Neural cell (in vitro differentiated cells): ENCODE data around the gene MAD1L1. TPM values are rescaled to one million over a fixed set of nuclear protein-coding genes. Genes with fewer than 3 reads are reported as not detected.

Experiments used
- H2AFZ ChIP-seq: fragments of 200-600, 300-800 bp; sonication (generic), shearing (Covaris generic); 2 replicates; pipeline ENCODE4 v1.6.0; 2014; ENCODE audit warnings: low read depth, mild to moderate bottlenecking, antibody characterized with exemption, low read length, moderate library complexity
- H3F3A ChIP-seq: fragments of 200-600 bp; shearing (Covaris generic); 2 replicates; pipeline ENCODE4 v1.6.1; 2016; ENCODE audit warnings: mild to moderate bottlenecking, moderate library complexity, mixed read lengths, antibody characterized with exemption, low read length; ENCODE audit not compliant: insufficient read depth, poor library complexity, severe bottlenecking
- H3K27ac ChIP-seq: fragments of 200-600, 300-800 bp; sonication (generic), shearing (Covaris generic); 2 replicates; pipeline ENCODE4 v1.5.1; 2014; ENCODE audit warnings: mild to moderate bottlenecking, low read length, moderate library complexity
- H3K27me3 ChIP-seq: fragments of 300-800, 200-600 bp; sonication (generic), shearing (Covaris generic); 2 replicates; pipeline ENCODE4 v1.6.0; 2014; ENCODE audit warnings: mild to moderate bottlenecking, low read depth, low read length, moderate library complexity; ENCODE audit not compliant: insufficient read depth
- H3K36me3 ChIP-seq: fragments of 300-800, 200-600 bp; sonication (generic), shearing (Covaris generic); 2 replicates; pipeline ENCODE4 v1.5.1; 2014; ENCODE audit warnings: mild to moderate bottlenecking, antibody characterized with exemption, low read length, moderate library complexity; ENCODE audit not compliant: insufficient read depth
- H3K4me2 ChIP-seq: fragments of 300-800, 200-600 bp; sonication (generic), shearing (Covaris generic); 2 replicates; pipeline ENCODE4 v1.6.0; 2014; ENCODE audit warnings: mild to moderate bottlenecking, low read length
- H3K4me3 ChIP-seq: fragments of 300-800, 200-600 bp; sonication (generic), shearing (Covaris generic); 2 replicates; pipeline ENCODE4 v1.5.1; 2014; ENCODE audit warnings: mild to moderate bottlenecking, low read length, moderate library complexity
- H3K79me2 ChIP-seq: fragments of 200-600 bp; shearing (Covaris generic); replicated peaks from 2 replicates; pipeline ENCODE4 v1.6.0; 2014; ENCODE audit warnings: mild to moderate bottlenecking, low read length, moderate library complexity; ENCODE audit not compliant: insufficient read depth
- H3K9ac ChIP-seq: fragments of 300-800, 200-600 bp; sonication (generic), shearing (Covaris generic); 2 replicates; pipeline ENCODE4 v1.6.1; 2016; ENCODE audit warnings: mild to moderate bottlenecking, low read length, mixed read lengths
- H3K9me2 ChIP-seq: fragments of 200-600 bp; shearing (Covaris generic); 2 replicates; pipeline ENCODE4 v1.6.1; 2016; ENCODE audit warnings: mild to moderate bottlenecking, low read length, mixed read lengths; ENCODE audit not compliant: insufficient read depth
- H3K9me3 ChIP-seq: fragments of 200-600, 300-800 bp; sonication (generic), shearing (Covaris generic); 2 replicates; pipeline ENCODE4 v1.6.1; 2016; ENCODE audit warnings: mild to moderate bottlenecking, mixed run types, low read length, moderate library complexity, mixed read lengths
- H4K20me1 ChIP-seq: fragments of 200-600 bp; shearing (Covaris generic); 2 replicates; pipeline ENCODE4 v1.6.1; 2016; ENCODE audit warnings: mild to moderate bottlenecking, mixed run types; ENCODE audit not compliant: insufficient read depth
- EP300 ChIP-seq: fragments of 450-650 bp; conservative IDR thresholded peaks from 2 replicates; pipeline ENCODE4 v1.6.1; 2014; ENCODE audit warnings: antibody characterized with exemption, mild to moderate bottlenecking, moderate library complexity; ENCODE audit not compliant: poor library complexity, severe bottlenecking
- EZH2 ChIP-seq: fragments of 200-600, 300-800 bp; shearing (Covaris generic), sonication (generic); IDR thresholded peaks from 2 replicates; pipeline ENCODE4 v1.6.1; 2014; ENCODE audit warnings: antibody characterized with exemption, low read length, borderline replicate concordance, mild to moderate bottlenecking; ENCODE audit not compliant: insufficient read depth, poor library complexity, severe bottlenecking
- MXI1 ChIP-seq: fragments of 450-650 bp; conservative IDR thresholded peaks from 2 replicates; pipeline ENCODE4 v1.6.1; 2014; ENCODE audit warnings: antibody characterized with exemption, mild to moderate bottlenecking; ENCODE audit not compliant: poor library complexity, severe bottlenecking
- POLR2AphosphoS5 ChIP-seq: IDR thresholded peaks from 2 replicates; pipeline ENCODE4 v1.6.1; 2012
- RAD21 ChIP-seq: fragments of 450-650 bp; conservative IDR thresholded peaks from 2 replicates; pipeline ENCODE4 v1.6.1; 2014; ENCODE audit warnings: antibody characterized with exemption, mild to moderate bottlenecking, moderate library complexity
- SMC3 ChIP-seq: fragments of 450-650 bp; conservative IDR thresholded peaks from 2 replicates; pipeline ENCODE4 v1.6.1; 2014; ENCODE audit warnings: antibody characterized with exemption, mild to moderate bottlenecking, moderate library complexity; ENCODE audit not compliant: poor library complexity
- TAF1 ChIP-seq: IDR thresholded peaks from 2 replicates; pipeline ENCODE4 v1.6.1; 2012; ENCODE audit warnings: low read depth
- polyA plus RNA-seq: library from polyadenylated mRNA; depleted of rRNA; stranded (reverse); fragments of >200 nt; gene quantifications from 2 replicates; pipeline ENCODE4 v1.2.3, GENCODE V29; 2014
- TF ChIP-seq, protein P1 (sequence below): fragments of 450-650 bp; IDR thresholded peaks from 2 replicates; pipeline ENCODE4 v1.5.1; 2014; ENCODE audit warnings: antibody characterized with exemption, mild to moderate bottlenecking, moderate library complexity; ENCODE audit not compliant: poor library complexity, severe bottlenecking
- TF ChIP-seq, protein P2 (sequence below): IDR thresholded peaks from 2 replicates; pipeline ENCODE4 v1.6.1; 2012; ENCODE audit warnings: borderline replicate concordance

Gene MAD1L1
- polyA plus RNA-seq, 1 donor from 2014 or later = 31.4 TPM

GRCh38 chr7:1888425-1888824, 344.3 kb downstream of the MAD1L1 start:
- no peaks in the 10 kb centered on the region for H3K9me3 ChIP-seq
- no peak overlapping the region for H3K9ac ChIP-seq
- no peaks in the 10 kb centered on the region for H4K20me1 ChIP-seq
- H3K4me2 ChIP-seq = no peak overlapping the region
- TF ChIP-seq POLR2AphosphoS5 (no peak), SMC3 (no peak), RAD21 (no peak), MXI1 (no peak), EP300 (no peak), TAF1 (no peak)
- TF ChIP-seq, protein P1, sequence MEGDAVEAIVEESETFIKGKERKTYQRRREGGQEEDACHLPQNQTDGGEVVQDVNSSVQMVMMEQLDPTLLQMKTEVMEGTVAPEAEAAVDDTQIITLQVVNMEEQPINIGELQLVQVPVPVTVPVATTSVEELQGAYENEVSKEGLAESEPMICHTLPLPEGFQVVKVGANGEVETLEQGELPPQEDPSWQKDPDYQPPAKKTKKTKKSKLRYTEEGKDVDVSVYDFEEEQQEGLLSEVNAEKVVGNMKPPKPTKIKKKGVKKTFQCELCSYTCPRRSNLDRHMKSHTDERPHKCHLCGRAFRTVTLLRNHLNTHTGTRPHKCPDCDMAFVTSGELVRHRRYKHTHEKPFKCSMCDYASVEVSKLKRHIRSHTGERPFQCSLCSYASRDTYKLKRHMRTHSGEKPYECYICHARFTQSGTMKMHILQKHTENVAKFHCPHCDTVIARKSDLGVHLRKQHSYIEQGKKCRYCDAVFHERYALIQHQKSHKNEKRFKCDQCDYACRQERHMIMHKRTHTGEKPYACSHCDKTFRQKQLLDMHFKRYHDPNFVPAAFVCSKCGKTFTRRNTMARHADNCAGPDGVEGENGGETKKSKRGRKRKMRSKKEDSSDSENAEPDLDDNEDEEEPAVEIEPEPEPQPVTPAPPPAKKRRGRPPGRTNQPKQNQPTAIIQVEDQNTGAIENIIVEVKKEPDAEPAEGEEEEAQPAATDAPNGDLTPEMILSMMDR = no peak
- TF ChIP-seq, protein P2, sequence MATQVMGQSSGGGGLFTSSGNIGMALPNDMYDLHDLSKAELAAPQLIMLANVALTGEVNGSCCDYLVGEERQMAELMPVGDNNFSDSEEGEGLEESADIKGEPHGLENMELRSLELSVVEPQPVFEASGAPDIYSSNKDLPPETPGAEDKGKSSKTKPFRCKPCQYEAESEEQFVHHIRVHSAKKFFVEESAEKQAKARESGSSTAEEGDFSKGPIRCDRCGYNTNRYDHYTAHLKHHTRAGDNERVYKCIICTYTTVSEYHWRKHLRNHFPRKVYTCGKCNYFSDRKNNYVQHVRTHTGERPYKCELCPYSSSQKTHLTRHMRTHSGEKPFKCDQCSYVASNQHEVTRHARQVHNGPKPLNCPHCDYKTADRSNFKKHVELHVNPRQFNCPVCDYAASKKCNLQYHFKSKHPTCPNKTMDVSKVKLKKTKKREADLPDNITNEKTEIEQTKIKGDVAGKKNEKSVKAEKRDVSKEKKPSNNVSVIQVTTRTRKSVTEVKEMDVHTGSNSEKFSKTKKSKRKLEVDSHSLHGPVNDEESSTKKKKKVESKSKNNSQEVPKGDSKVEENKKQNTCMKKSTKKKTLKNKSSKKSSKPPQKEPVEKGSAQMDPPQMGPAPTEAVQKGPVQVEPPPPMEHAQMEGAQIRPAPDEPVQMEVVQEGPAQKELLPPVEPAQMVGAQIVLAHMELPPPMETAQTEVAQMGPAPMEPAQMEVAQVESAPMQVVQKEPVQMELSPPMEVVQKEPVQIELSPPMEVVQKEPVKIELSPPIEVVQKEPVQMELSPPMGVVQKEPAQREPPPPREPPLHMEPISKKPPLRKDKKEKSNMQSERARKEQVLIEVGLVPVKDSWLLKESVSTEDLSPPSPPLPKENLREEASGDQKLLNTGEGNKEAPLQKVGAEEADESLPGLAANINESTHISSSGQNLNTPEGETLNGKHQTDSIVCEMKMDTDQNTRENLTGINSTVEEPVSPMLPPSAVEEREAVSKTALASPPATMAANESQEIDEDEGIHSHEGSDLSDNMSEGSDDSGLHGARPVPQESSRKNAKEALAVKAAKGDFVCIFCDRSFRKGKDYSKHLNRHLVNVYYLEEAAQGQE = no peak
- no peaks in the 10 kb centered on the region for H3K27me3 ChIP-seq
- H3K9me2 ChIP-seq = no peaks in the 10 kb centered on the region
- no peak overlapping the region for H3K4me3 ChIP-seq
- no peak overlapping the region for H3K27ac ChIP-seq
- no peak overlapping the region for H2AFZ ChIP-seq
- no peaks in the 10 kb centered on the region for H3K79me2 ChIP-seq
- H3F3A ChIP-seq = no peaks in the 10 kb centered on the region
- H3K36me3 ChIP-seq = peaks cover 4% of the 10 kb centered on the region

- H3K9me2 ChIP-seq = no peaks in the 10 kb centered on the region
- peaks cover 4% of the 10 kb centered on the region for H3K36me3 ChIP-seq
- no peaks in the 10 kb centered on the region for H4K20me1 ChIP-seq
- no peak overlapping the region for H3K4me3 ChIP-seq
- no peaks in the 10 kb centered on the region for H3K9me3 ChIP-seq
- H3K27ac ChIP-seq = no peak overlapping the region
- H3F3A ChIP-seq = no peaks in the 10 kb centered on the region
- no peak overlapping the region for H2AFZ ChIP-seq
- no peaks in the 10 kb centered on the region for H3K79me2 ChIP-seq
- no peak for TF ChIP-seq MXI1
- H3K27me3 ChIP-seq = no peaks in the 10 kb centered on the region
- H3K4me2 ChIP-seq = no peak overlapping the region
- no peak overlapping the region for H3K9ac ChIP-seq
These were observed 345.5 kb downstream of the MAD1L1 start for GRCh38 chr7:1887251-1887650.

DNA sequence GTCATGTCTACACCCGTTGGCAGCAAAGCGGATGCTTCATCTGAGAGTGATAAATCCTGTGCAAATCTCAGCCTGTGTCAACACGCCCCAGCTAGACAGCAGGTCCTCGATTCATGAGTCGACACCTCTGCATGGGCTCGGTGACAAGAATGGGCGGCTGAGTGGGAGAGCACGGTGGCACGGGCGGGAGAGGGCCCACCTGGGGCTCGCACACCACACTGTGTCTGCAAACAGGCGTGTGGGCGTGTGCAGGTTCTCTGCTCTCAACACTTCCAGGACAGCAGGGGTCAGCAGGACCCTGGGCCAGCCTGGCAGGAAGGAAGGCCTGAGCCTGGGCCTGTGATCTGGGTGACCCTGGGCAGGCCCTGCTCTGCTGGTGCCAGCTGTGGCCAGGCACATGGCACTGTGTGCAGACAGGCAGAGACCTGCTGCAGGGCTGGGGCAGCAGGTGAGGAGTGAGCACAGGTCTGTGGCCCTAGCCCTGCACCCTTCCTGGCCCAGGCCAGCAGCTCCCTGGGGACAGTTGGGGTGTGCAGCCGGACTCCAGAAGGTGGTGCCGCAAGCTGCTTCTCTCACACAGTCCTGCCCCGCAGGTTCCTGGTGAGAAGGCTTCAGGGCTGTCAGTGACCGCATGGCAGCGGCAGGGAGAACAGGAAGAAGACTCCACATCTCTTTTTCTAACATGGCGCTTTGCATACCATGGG, 346.2 kb downstream of the MAD1L1 start:
- Histone ChIP-seq H3K9me2 (no peaks in the 10 kb centered on the region), H3K4me3 (no peak overlapping the region), H3K9me3 (no peaks in the 10 kb centered on the region), H3K36me3 (peaks cover 4% of the 10 kb centered on the region), H4K20me1 (no peaks in the 10 kb centered on the region), H3K4me2 (no peak overlapping the region), H3F3A (no peaks in the 10 kb centered on the region), H3K27me3 (no peaks in the 10 kb centered on the region), H3K79me2 (no peaks in the 10 kb centered on the region), H3K27ac (no peak overlapping the region), H2AFZ (no peak overlapping the region), H3K9ac (no peak overlapping the region)
- TF ChIP-seq TAF1 (no peak), RAD21 (no peak), POLR2AphosphoS5 (no peak), SMC3 (no peak), MXI1 (no peak), EZH2 (no peak), EP300 (no peak)
- TF ChIP-seq, protein P2 = no peak
- TF ChIP-seq, protein P1 = no peak
